Smooth muscle cell (in vitro differentiated cells): ENCODE measurements around the gene SLC16A11. TPM values are rescaled to one million over a fixed set of nuclear protein-coding genes. Genes with fewer than 3 reads are reported as not detected.

Source experiments
- DNase-seq: peaks from one replicate; lab custom pipeline; 2025; ENCODE audit not compliant: unreplicated experiment; lab: John Stamatoyannopoulos, UW
- H2AFZ ChIP-seq: fragments of 200-600 bp; sonication (generic); 2 replicates; pipeline ENCODE4 v1.6.0; 2016; ENCODE audit warnings: antibody characterized with exemption, low read depth, mild to moderate bottlenecking
- H3F3A ChIP-seq: fragments of 200-600 bp; sonication (generic); 2 replicates; pipeline ENCODE4 v1.6.0; 2017; ENCODE audit warnings: antibody characterized with exemption, low read depth
- H3K27ac ChIP-seq: fragments of 200-600 bp; sonication (generic); 2 replicates; pipeline ENCODE4 v1.5.1; 2016; ENCODE audit warnings: low read depth, mild to moderate bottlenecking
- H3K27me3 ChIP-seq: fragments of 200-600 bp; sonication (generic); 2 replicates; pipeline ENCODE4 v1.6.1; 2016; ENCODE audit warnings: low read depth, mild to moderate bottlenecking
- H3K36me3 ChIP-seq: fragments of 200-600 bp; sonication (generic); 2 replicates; pipeline ENCODE4 v1.5.1; 2016; ENCODE audit warnings: low read depth
- H3K4me1 ChIP-seq: fragments of 200-600 bp; sonication (generic); 2 replicates; pipeline ENCODE4 v1.5.1; 2016; ENCODE audit warnings: low read depth
- H3K4me2 ChIP-seq: fragments of 200-600 bp; sonication (generic); 2 replicates; pipeline ENCODE4 v1.6.0; 2016; ENCODE audit warnings: mild to moderate bottlenecking
- H3K4me3 ChIP-seq: fragments of 200-600 bp; sonication (generic); 2 replicates; pipeline ENCODE4 v1.5.1; 2016; ENCODE audit warnings: mild to moderate bottlenecking
- H3K79me2 ChIP-seq: fragments of 200-600 bp; sonication (generic); 2 replicates; pipeline ENCODE4 v1.6.0; 2016; ENCODE audit warnings: low read depth, mild to moderate bottlenecking
- H3K9ac ChIP-seq: fragments of 200-600 bp; sonication (generic); 2 replicates; pipeline ENCODE4 v1.6.0; 2016; ENCODE audit warnings: low read depth
- H3K9me3 ChIP-seq: fragments of 200-600 bp; sonication (generic); replicated peaks from 2 replicates; pipeline ENCODE4 v1.5.1; 2016; ENCODE audit warnings: low read depth
- H4K20me1 ChIP-seq: fragments of 200-600 bp; sonication (generic); 2 replicates; pipeline ENCODE4 v1.6.0; 2016; ENCODE audit warnings: low read depth
- WGBS: methylation state at CpG from one replicate; pipeline ENCODE4 v1.1.7; 2016; ENCODE audit warnings: low lambda C conversion rate; 5-methylcytosine and 5-hydroxymethylcytosine counted together
- polyA plus RNA-seq: library from polyadenylated mRNA; unstranded; fragments of >200 nt; fragmentation: Nextera tagmentation; extraction: Ambion mirVana; gene quantifications from 2 replicates; pipeline ENCODE4 v1.2.1, GENCODE V29; 2016
- total RNA-seq: library from RNA; depleted of rRNA; stranded (reverse); fragments of >200 nt; gene quantifications from 2 replicates; pipeline ENCODE4 v1.2.3, GENCODE V29; 2014
- TF ChIP-seq, protein P1 (sequence below): fragments of 200-600 bp; sonication (generic); IDR thresholded peaks from 2 replicates; pipeline ENCODE4 v1.5.1; 2017; ENCODE audit warnings: borderline replicate concordance, mild to moderate bottlenecking, antibody characterized with exemption; ENCODE audit not compliant: insufficient read depth, poor library complexity, severe bottlenecking

The SLC16A11 gene
- total and polyA plus RNA-seq, 2 experiments from 2014 or later = 0.36 to 0.80 TPM

DNA sequence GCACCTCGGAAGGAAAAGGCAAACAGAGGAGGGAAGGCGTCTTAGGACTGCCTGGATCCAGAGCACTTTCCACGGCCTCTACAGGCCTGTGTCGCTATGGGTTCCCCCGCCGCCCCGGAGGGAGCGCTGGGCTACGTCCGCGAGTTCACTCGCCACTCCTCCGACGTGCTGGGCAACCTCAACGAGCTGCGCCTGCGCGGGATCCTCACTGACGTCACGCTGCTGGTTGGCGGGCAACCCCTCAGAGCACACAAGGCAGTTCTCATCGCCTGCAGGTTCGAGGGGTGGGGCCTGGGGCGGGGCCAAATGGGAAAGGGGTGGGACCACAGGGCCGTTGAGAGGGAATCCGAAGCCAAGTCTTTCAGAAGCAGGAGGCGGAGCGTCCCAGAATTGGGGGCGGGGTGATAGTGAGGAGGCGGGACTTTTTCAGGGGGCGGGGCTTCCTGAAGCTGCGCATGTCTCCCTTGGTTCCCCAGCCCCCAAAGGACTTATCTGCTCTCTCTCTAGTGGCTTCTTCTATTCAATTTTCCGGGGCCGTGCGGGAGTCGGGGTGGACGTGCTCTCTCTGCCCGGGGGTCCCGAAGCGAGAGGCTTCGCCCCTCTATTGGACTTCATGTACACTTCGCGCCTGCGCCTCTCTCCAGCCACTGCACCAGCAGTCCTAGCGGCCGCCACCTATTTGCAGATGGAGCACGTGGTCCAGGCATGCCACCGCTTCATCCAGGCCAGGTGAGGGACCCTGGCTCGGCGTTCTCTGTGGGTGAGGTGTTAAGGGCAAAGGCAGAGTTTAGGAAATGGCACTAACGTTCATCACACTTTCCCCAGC is 20.1 kb downstream of the SLC16A11 start:
- peak overlapping the region; percentile 36 for H2AFZ ChIP-seq
- no peaks in the 10 kb centered on the region for H4K20me1 ChIP-seq
- H3K27me3 ChIP-seq = peaks cover 15% of the 10 kb centered on the region
- H3K9me3 ChIP-seq = no peaks in the 10 kb centered on the region
- H3K27ac ChIP-seq = no peak overlapping the region
- peak; percentile 63 for DNase-seq
- H3K79me2 ChIP-seq = no peaks in the 10 kb centered on the region
- TF ChIP-seq, protein P1, sequence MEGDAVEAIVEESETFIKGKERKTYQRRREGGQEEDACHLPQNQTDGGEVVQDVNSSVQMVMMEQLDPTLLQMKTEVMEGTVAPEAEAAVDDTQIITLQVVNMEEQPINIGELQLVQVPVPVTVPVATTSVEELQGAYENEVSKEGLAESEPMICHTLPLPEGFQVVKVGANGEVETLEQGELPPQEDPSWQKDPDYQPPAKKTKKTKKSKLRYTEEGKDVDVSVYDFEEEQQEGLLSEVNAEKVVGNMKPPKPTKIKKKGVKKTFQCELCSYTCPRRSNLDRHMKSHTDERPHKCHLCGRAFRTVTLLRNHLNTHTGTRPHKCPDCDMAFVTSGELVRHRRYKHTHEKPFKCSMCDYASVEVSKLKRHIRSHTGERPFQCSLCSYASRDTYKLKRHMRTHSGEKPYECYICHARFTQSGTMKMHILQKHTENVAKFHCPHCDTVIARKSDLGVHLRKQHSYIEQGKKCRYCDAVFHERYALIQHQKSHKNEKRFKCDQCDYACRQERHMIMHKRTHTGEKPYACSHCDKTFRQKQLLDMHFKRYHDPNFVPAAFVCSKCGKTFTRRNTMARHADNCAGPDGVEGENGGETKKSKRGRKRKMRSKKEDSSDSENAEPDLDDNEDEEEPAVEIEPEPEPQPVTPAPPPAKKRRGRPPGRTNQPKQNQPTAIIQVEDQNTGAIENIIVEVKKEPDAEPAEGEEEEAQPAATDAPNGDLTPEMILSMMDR = no peak
- peaks cover 4% of the 10 kb centered on the region for H3F3A ChIP-seq
- peak overlapping the region; percentile 86 for H3K4me2 ChIP-seq
- H3K36me3 ChIP-seq = no peaks in the 10 kb centered on the region
- H3K9ac ChIP-seq = no peak overlapping the region
- WGBS = 43% methylated on average over 42 of the region's 51 CpGs
- peak overlapping the region; percentile 31 for H3K4me3 ChIP-seq
- peaks cover 7% of the 10 kb centered on the region for H3K4me1 ChIP-seq

DNA sequence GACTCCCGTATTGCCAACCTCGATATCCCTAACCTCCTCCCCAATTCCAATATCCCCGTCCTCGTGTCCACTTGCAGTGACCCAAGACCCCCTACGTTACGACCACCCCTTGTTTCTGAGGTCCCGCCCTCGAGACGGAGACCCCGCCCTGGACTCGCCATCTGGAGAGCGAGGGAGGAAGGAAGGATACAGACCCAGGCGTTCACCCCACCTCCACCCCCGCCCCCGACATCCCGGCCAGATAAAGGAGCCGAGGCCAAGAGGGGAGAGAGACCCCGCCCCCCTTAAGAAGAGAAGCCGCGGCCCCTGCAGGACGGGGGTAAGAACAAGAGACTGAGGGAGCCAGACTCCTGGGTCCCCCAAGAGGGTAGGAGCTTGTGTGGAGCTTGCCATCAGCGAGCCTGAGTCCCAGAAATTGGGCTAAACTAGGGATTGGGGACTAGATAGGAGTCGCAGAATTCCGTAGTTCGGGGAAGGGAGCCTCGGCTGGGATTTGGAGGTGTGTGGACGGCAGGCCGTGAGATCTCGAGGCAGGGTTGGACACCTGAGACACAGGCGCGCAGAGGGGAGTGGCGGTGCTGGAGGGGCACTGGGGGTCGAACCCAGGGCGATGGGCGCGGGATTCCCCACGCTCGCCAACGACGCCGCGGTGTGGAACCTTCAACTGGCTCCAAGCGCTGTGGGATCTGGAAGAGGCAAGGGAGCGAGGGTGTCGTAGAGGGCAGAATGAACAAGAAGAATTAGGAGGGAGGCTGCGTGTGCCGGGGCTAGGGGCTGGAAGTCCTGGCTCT is 20.9 kb downstream of the SLC16A11 start, which contains the start of gene BCL6B:
Gene BCL6B (plus strand): TSS at position 270 of the 791 bp plus-strand sequence. CDS start 622 bp downstream, outside the sequence.
- peaks cover 4% of the 10 kb centered on the region for H3F3A ChIP-seq
- no peak for DNase-seq
- H3K27ac ChIP-seq = no peak within 1 kb of the TSS
- H2AFZ ChIP-seq = peak within 1 kb of the TSS; percentile 80
- no peaks in the 10 kb centered on the region for H3K36me3 ChIP-seq
- H3K9ac ChIP-seq = no peak within 1 kb of the TSS
- H3K4me3 ChIP-seq = peak within 1 kb of the TSS; percentile 31
- H3K4me2 ChIP-seq = peak within 1 kb of the TSS; percentile 86
- WGBS = 18% methylated on average over 47 of the region's 47 CpGs
- H3K9me3 ChIP-seq = no peaks in the 10 kb centered on the region
- H4K20me1 ChIP-seq = no peaks in the 10 kb centered on the region
- peaks cover 15% of the 10 kb centered on the region for H3K27me3 ChIP-seq
- peaks cover 7% of the 10 kb centered on the region for H3K4me1 ChIP-seq
- TF ChIP-seq, protein P1 = no peak
- H3K79me2 ChIP-seq = no peaks in the 10 kb centered on the region

DNA sequence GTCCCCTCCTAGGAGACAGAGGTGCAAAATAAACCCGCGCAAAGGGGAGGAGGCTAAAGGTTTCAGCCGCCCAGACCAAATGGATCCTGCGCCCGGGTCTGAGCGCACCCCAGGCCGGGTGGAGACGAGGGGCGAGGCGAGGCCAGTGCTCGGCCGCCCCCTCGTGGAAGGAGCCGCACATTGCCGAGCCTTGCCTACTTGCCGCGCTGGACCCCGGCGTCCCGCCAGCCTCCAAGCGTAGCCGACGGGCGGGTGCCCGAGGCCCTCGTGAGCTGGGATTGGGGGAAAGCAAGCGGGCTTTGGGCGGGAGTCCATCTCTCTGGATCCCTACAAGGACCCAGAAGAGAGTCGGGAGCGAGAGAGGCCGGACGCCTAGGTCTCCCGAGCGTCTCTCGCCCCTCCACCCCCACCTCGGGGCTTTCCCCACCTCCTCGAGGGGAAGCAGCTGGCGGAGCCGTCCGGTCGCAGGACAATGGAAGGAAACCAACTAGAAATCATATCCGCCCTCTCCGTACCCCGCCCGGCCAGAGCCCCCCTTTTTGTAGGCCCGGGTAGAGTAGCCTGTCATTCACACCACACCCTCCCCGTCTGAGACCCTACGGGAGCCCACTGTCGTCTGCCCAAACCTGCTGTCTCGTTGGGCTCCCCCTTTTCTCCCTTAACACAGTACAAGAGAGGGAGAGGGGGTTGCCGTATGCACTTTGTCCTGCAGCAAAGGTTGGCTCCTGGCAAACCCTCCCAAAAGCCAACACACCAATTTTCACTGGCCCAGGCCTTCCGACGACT is 21.7 kb downstream of the SLC16A11 start:
- DNase-seq = peak; percentile 48
- Histone ChIP-seq H3K36me3 (no peaks in the 10 kb centered on the region), H3K9me3 (no peaks in the 10 kb centered on the region), H3K4me1 (peaks cover 7% of the 10 kb centered on the region), H3K9ac (peak overlapping the region; percentile 8), H3K27me3 (peaks cover 15% of the 10 kb centered on the region), H3K4me3 (peak overlapping the region; percentile 30), H3F3A (peaks cover 4% of the 10 kb centered on the region), H3K4me2 (peak overlapping the region; percentile 86), H4K20me1 (no peaks in the 10 kb centered on the region), H3K27ac (no peak overlapping the region), H2AFZ (peak overlapping the region; percentile 80), H3K79me2 (no peaks in the 10 kb centered on the region)
- WGBS = 12% methylated on average over 48 of the region's 53 CpGs
- TF ChIP-seq, protein P1 = peak; percentile 90
